ENCODE measurements around the gene CALCOCO2.
"Not testable (repeated sequence)": the region's sequence is repeated elsewhere in the genome, so short reads cannot be mapped to it uniquely, and the experiment has no call there.

The CALCOCO2 gene, protein sequence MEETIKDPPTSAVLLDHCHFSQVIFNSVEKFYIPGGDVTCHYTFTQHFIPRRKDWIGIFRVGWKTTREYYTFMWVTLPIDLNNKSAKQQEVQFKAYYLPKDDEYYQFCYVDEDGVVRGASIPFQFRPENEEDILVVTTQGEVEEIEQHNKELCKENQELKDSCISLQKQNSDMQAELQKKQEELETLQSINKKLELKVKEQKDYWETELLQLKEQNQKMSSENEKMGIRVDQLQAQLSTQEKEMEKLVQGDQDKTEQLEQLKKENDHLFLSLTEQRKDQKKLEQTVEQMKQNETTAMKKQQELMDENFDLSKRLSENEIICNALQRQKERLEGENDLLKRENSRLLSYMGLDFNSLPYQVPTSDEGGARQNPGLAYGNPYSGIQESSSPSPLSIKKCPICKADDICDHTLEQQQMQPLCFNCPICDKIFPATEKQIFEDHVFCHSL

DNA sequence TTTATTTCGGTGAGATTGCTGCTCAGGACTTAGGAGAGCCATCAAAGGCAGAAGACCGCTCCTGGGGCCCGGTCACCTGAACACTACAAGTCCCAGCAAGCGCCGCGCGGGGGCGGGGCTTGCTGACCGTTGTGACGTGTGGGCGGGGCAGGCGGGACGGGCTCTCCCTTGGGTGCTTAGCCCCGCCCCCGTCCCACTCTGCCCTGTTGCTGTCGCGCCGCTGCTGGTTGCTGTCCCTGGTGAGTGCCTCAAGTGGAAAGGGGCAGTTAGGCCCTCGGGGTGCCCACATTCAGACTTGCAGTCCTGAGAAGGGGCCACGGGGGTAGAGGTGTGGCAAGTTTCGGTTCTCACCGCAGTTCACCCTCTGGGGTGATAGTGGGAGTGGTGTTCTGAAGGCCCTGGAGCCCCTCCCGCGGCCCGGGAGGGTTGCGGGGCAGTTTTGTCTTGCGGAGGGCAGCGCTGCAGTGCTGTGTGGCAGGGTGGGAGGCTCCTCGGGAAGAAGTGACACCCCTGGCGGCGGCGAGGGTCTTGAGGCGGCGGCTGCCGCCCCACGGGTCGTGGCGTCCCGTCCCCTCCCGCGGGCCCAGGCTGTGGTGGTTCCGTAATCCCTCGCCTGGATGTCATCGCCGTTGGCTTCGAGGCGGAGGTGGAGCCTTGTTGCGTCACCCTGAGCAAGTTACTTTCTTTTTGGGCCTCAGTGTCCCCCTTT lies at the start of gene CALCOCO2:
CALCOCO2 (plus strand) TSS at position 196 of the 709 bp plus-strand sequence. CDS start 10,673 bp downstream, outside the sequence.
- peak; percentile 85 for DNase-seq

DNA sequence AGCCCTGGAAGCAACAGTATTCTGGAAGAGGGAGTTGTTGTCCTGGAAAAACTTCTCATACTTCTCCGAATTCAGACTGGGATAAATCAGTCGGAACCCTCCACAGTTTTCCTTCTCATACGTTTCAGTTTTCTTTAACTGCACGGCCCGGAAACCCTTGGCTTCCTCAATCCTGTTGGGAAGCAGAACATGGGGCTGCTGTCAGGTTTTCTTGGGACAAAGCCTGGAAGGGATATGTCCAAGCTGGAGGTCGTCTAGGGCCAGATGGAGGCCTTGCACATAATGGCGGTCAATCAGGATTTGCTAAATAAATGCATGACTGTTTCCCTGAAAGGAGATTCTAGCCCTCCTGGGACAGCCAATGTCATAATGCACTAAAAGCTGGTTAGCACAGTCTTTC lies 43.0 kb upstream of the CALCOCO2 start:
- DNase-seq, result no peak

DNA sequence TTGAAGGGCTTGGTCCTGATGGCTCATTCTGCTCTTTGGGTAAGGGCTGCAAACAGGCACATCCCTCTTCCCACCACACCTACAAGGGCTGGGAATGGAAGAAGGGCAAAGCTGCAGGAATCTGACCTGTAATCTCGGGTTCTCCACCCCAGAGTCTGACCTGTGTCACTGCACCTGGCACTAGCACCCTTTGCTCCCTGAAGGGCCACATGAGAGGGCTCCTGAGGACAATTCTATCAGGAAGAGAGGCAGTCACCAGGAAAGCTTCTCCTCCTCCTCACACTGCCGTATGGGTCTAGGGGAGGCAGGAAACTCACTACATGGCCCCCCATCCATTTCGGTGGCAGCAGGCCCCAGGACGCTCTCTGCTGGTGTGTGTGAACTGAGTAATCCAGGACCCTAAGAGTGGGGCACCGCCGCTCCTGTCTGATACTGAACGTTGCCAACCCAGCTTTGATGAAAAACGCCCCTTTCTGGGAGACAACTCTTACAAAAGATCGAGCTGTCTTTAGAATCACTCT lies 40.2 kb upstream of the CALCOCO2 start:
- no peak for DNase-seq

DNA sequence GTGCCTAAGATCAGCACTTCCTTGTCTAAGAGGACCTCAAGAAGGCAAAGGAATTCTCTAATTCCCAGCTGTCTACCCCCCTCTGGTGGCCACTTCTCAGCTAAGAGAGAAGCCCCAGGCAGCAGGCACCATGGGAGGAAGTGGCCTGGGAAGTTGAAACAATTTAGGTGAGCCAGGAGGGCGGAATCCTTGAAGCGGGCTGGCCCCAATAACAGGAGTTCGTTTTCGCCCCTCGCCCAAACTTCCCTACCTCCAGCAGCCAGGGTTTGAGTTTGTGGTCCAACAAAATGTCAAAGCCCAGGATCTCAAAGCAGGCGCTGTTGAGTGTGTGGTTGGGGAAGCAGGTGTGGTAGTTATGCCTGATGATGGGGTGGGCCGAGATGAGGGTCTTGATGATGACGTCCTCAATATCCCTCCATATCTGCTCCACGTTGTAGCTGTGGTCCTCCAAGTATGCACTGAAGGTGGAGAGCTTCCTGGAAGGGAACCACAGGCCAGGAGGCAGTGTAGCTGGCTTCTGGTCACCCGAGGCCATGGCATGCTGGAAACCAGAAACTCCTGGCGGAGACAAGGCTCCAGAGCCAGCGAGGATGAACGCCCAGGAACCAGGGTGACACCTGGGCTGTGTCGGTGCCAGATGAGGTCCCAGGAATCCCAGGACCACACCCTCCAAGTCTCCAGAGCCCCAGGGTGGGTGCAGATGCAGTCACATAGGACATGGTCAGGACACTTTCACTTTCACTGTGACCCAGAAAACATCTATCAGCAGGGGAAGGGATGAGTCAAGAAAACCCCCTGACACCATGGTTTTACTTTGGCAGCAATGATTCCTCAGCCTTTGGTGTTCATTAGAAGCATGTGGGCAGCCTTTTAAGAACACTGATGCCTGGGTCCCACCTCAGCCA lies 39.5 kb upstream of the CALCOCO2 start:
- DNase-seq, result peak; percentile 4

DNA sequence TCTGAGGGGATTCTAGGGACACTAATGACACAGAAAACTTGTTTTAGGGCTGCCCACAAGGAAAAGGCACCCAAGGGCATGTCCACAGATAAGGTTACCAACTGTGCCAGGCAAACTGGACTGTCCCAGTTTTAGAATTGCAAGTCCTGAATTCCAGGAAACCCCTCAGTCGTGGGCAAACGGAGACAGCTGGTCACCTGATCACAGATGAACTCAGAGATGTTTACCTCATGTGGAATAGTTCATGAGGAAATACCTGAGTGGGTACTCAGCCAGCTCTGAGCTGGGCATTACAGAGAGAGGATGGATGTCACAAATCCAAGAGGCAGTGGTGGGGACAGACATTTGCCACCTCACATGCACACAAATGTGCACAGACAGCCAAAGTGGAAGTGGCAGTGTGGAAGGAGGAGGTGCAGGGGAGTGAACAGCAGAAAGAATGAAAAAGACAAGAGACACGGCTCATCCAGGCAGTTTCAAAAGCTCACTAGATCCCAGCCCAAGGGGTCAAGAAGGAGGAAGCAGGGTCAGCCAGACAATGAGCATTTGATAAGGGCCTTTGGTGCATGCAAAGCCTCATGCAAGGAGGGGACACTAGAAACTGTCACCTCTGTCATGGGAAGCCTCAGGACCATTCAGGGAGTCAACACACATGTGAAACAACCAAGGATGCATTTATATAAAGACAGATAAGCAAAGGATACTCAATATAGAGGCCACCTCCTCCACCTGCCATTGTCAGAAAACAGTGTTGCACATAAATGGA lies 38.6 kb upstream of the CALCOCO2 start:
- DNase-seq, result no peak

- DNase-seq, result no peak
Measured at GRCh38 chr17:48795444-48796162, 35.2 kb upstream of the CALCOCO2 start.

DNA sequence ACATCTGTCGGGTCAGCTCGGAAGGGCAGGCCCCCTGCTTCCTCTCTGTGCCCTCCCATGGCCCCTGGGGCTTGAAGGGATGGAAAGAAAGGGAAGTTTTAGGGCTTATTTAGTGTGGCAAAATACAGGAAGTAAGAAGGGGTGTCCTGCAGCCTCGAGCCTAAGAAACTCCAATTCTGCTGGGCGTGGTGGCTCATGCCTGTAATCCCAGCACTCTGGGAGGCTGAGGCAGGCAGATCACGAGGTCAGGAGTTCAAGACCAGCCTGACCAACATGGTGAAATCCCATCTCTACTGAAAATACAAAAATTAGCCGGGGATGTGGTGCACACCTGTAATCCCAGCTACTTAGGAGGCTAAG lies 34.7 kb upstream of the CALCOCO2 start:
- DNase-seq, result not testable (repeated sequence)

DNA sequence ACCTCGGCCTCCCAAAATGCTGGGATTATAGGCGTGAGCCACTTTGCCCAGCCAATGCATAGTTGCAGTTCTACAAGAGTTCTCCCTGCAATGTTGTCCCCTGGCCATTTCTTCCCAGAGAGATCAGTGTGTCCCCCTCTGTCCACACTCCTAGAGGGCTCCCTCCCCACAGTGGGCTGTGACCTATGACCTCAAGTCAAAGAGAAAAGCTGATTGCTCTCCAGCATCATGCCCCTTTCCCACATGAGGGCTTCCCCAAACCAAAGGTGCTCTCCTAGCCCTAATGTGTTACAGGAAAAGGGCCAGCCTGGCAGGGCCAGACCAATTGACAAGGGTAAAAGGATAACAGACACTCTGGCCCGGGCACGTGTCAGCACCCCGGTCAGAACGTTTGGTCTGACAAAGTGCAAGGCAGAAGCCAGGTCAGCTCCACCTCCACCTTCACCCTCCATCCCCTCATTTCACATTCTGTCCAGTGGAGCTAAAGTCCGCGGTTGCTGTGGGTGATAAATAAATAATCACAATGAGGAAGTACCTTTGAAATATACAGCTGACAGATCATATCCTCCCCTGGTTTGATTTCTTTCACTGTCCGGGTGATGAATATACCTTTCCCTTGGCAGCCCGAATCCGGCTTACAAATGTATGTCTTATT lies 31.6 kb upstream of the CALCOCO2 start:
- no peak for DNase-seq

DNA sequence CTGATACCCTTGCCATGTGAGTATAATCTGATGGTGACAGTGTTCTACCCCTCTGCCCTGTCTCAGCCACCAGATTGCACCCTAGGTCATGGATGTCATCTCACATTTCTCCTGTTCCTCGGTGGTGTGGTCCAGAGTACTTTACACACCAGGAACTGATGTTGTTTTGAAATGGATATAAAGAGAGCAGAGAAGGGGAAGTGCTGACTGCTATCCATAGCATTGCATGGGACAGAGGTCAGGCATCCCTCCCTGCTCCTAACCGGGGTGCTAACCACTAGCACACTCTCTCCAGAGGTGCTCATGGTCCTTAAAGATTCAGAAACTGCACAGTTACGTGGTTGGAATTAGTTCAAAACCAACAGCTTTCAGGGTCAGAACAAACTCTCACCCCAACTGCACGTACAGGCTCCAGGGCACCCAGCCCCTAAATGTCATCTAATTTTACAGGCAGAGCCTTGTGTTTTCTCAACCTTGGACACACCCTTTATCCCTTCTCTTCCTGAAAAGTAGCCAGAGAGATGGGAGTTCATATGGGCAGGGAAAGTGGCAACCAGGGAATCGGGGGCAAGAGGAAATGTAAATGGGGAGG lies 30.1 kb upstream of the CALCOCO2 start:
- DNase-seq, result no peak

- peak; percentile 68 for DNase-seq
Measured at GRCh38 chr17:48804936-48805411, 25.9 kb upstream of the CALCOCO2 start.

DNA sequence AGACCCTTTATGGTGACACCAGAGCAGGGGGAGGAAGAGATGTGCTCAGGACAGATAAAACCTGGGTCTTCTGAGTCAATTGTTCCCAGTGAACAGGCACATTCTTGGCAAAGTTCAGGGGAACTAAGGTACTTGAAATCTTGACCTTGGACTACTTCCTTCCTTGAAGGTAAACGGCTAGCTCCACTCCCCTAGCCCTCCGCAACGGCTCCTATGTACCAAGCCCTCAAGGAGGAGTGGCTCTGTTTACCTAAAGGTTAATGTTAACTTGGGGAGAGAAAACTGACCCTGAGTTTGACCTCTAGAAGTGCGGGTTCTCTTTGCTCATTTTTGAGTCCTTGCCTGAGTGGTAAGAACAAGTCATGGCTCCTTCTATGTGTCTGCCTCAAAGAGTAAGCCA lies 21.7 kb upstream of the CALCOCO2 start:
- DNase-seq, result no peak

DNA sequence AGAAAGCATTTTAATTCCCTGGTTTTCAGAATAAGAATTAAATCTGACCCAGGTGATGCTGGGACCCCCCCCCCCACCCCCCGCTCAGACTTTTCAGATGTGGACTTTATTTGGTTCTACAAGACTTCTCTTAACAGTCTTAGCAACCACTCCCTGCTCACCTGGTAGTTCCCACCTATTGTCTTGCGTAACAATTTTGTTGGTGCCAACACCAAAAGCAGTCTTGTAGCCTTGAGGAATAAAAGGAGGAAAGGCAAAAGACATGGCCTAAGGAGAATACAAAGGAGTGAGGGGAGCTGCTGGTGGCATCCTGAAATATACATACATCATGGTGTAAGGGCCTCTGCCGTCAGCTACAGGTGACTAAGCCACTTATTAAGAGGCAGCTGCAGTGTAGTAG lies 18.8 kb upstream of the CALCOCO2 start:
- DNase-seq, result no peak

- peak; percentile 56 for DNase-seq
Measured at GRCh38 chr17:48814504-48814903, 16.3 kb upstream of the CALCOCO2 start.

DNA sequence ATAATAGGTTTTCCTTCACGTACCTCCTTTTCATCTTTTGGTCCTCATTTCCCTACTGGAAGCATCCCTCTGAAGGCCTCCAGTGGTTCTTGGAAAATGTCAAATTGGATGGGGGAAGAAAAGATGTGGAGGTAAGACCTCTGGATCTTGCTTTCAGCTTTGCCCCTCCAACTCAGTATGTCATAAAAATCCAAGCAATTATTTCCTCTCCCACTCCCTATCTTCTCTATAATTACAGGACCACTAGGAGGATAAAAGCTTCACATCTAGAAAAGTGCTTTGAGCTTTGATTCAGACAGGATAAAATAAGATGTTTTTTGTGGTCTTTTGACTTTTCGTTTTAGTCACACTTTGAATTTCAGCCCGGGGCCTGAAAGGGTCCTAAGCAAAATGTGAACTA lies 15.5 kb upstream of the CALCOCO2 start:
- no peak for DNase-seq

DNA sequence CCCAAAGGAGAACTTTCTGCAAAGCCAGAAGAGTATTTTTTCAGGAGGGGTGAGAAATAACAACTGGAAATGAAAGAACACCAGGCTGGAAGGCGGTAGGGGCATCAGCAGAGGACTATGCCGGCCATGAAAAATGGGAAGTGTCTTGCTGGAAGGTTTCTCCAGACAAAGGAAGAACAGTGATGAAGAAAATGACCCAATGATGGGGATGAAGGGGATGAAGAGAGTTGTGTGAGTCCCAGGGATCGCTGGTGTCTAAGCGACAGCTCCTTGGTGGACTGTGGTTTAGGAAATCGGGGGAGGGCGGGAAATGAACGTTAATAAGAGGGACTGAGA lies 14.4 kb upstream of the CALCOCO2 start:
- DNase-seq, result no peak

DNA sequence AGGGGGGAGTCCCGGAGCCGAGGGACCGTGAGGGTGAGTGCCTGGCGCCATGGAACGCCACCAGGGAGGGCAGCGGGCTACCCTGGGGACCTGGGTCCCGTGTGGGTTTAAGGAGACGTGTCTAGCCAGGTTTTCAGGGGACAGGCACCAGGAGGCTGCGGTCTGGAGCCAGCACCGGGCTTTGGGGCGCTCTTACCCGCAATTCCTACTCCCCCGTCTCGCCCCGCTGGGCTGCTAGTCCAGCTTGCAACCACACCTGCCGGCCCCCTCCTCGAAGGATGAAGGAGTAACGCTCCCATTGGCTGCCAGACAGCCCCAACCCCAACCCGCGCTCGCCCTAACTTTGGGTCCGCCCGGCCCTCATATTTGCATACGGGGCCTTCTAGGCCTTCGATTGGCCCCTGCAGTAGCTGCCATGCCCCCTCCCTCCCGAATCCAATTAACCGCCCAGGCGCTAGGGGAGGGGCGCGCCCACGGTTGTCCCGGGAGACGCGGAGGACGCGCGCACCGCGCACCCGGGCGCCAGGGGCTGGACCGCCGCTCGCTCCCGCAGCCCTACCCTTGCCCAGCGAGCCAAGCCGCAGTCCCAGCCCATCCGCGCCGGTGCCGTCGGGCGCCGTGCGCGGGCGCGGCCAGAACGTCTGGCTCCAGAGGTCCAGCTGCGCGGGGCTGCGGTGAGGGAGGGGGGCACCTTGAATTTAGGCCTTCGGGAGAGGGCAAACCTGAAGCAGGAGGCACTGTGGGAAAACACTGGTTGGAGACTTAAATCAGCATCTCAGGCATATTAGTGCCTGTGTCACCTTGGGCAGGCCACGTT lies 13.9 kb upstream of the CALCOCO2 start, which contains the start of gene TTLL6:
TTLL6 (minus strand) TSS at position 456 of the 817 bp plus-strand sequence; CDS start at position 299, 157 bp downstream.
- DNase-seq, result peak; percentile 79

DNA sequence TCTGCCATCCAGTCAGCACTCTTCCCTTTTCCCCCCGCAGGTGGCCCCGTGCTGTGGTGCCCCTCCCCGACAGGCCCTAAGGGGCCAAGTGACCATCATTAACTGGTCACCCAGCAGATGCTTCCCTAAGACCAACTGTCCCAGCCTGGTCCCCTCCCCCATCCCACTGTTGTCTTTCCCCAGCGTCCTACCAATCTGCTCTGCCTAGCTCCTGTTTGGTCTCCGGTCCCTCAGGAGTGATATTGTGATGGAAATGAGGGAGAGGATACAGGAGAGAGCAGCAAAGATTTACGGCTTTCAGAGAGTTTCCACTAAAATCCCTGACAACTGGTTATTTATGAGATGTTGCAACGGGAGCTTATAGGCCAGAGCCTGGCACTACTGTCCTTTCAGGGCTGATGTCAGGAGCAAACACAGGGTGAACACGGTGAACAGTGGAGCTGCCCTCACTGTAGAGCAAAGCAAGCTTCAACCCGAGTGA lies 12.4 kb upstream of the CALCOCO2 start:
- no peak for DNase-seq

DNA sequence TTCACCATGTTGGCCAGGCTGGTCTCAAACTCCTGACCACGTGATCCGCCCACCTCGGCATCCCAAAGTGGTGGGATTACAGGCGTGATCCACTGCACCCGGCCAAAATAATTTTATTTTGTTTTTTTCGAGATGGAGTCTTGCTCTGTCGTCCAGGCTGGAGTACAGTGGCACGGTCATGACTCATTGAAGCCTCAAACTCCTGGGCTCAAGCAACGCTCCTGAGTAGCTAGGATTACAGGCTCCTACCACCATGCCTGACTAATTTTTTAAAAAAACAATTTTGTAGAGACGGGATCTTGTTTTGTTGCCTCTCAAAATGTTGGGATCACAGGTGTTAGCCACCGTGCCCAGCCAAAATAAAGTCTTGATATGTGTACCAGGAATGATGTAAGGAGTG lies 11.4 kb upstream of the CALCOCO2 start:
- no peak for DNase-seq

DNA sequence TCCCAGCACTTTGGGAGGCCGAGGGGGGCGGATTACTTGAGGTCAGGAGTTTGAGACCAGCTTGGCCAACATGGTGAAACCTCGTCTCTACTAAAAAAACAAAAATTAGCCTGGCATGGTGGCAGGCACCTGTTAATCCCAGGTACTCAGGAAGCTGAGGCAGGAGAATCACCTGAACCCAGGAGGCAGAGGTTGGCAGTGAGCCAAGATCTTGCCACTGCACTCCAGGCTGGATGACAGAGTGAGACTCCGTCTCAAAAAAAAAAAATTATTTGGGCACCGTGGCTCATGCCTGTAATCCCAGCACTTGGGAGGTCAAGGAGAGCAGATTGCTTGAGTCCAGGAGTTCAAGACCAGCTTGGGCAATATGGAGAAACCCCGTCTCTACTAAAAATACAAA lies 9.9 kb upstream of the CALCOCO2 start:
- not testable (repeated sequence) for DNase-seq

Data from activated CD4-positive, alpha-beta T cell treated with anti-CD3 and anti-CD28 coated beads, Interleukin-2, amount 50 U/mL, for 1 hour (primary cell).